B cell (primary cell): Measurements from ENCODE around the gene HOXD10.

Experiments used
- EZH2 ChIP-seq: IDR thresholded peaks from 2 replicates; pipeline ENCODE4 v1.6.1; 2012; ENCODE audit warnings: borderline replicate concordance, low read depth, mild to moderate bottlenecking, moderate library complexity, low read length; ENCODE audit not compliant: insufficient read depth, poor library complexity, severe bottlenecking
- TF ChIP-seq, protein P1 (sequence below): fragments of 200-600 bp; IDR thresholded peaks from one replicate; pipeline ENCODE4 v1.8.0; 2022; ENCODE audit warnings: antibody characterized with exemption, mild to moderate bottlenecking

DNA sequence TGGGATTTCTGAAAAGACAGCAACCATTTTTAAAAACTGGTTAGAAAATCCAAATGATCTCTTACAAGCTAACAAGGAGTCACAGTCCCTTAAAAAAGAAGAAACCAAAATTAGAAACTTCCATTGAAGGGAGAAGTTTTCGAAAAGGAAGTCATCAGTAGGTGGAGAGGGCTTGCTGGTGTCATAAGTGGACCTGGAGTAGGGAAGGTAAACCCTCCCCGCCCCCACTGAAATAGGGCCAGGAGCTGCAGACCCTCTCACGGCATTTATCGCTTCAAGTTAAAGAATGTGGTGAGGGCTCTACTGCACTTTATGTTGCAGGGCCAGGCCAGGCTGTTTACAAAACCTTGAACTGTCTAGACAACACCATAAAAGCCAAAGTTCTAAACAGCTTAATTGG lies 6.6 kb upstream of the HOXD10 start:
- TF ChIP-seq, protein P1, sequence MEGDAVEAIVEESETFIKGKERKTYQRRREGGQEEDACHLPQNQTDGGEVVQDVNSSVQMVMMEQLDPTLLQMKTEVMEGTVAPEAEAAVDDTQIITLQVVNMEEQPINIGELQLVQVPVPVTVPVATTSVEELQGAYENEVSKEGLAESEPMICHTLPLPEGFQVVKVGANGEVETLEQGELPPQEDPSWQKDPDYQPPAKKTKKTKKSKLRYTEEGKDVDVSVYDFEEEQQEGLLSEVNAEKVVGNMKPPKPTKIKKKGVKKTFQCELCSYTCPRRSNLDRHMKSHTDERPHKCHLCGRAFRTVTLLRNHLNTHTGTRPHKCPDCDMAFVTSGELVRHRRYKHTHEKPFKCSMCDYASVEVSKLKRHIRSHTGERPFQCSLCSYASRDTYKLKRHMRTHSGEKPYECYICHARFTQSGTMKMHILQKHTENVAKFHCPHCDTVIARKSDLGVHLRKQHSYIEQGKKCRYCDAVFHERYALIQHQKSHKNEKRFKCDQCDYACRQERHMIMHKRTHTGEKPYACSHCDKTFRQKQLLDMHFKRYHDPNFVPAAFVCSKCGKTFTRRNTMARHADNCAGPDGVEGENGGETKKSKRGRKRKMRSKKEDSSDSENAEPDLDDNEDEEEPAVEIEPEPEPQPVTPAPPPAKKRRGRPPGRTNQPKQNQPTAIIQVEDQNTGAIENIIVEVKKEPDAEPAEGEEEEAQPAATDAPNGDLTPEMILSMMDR, result no peak
- TF ChIP-seq EZH2, result no peak
